GM12878 (cell line): ENCODE results near the gene ARPC1A. TPM values are rescaled to one million over a fixed set of nuclear protein-coding genes. Genes with fewer than 3 reads are reported as not detected.
A peak's percentile ranks its signal among the peaks of the same experiment; 100 is the strongest.

ENCODE experiments used
- BMI1 ChIP-seq: fragments of 450-650 bp; IDR thresholded peaks from 2 replicates; pipeline ENCODE4 v1.6.1; 2016; ENCODE audit warnings: mild to moderate bottlenecking, moderate library complexity, borderline replicate concordance
- CBFB ChIP-seq: IDR thresholded peaks from 2 replicates; pipeline ENCODE4 v1.6.1; 2016; ENCODE audit warnings: antibody characterized with exemption, low read depth
- CBX5 ChIP-seq: sonication (generic); IDR thresholded peaks from 2 replicates; pipeline ENCODE4 v1.6.1; 2016; ENCODE audit warnings: low read depth, moderate library complexity, mild to moderate bottlenecking, inconsistent platforms
- CREB1 ChIP-seq: IDR thresholded peaks from 2 replicates; pipeline ENCODE4 v1.6.1; 2012; ENCODE audit warnings: low read depth, mild to moderate bottlenecking, inconsistent platforms
- ESRRA ChIP-seq: IDR thresholded peaks from 2 replicates; pipeline ENCODE4 v1.6.1; 2012; ENCODE audit warnings: mild to moderate bottlenecking, low read length, improper control_type of control experiment
- JUNB ChIP-seq: IDR thresholded peaks from 2 replicates; pipeline ENCODE4 v1.6.1; 2016; ENCODE audit warnings: antibody characterized with exemption, mild to moderate bottlenecking
- MEF2A ChIP-seq: IDR thresholded peaks from 2 replicates; pipeline ENCODE4 v1.6.1; 2011; ENCODE audit warnings: low read depth, mild to moderate bottlenecking, low read length, moderate library complexity; ENCODE audit not compliant: insufficient read depth
- MEF2B ChIP-seq: fragments of 450-650 bp; IDR thresholded peaks from 2 replicates; pipeline ENCODE4 v1.6.1; 2018; ENCODE audit warnings: mild to moderate bottlenecking, moderate library complexity; ENCODE audit not compliant: partially characterized antibody, poor library complexity, severe bottlenecking
- NFYA ChIP-seq: IDR thresholded peaks from 2 replicates; pipeline ENCODE4 v1.6.1; 2011; ENCODE audit warnings: low read depth, mild to moderate bottlenecking, low read length, improper control_type of control experiment, borderline replicate concordance
- NRF1 ChIP-seq: conservative IDR thresholded peaks from 2 replicates; pipeline ENCODE4 v1.6.1; 2011; ENCODE audit warnings: mild to moderate bottlenecking, low read depth, low read length, improper control_type of control experiment
- POLR2A ChIP-seq: IDR thresholded peaks from 2 replicates; pipeline ENCODE4 v1.6.1; 2011; ENCODE audit warnings: low read depth, mild to moderate bottlenecking, low read length
- RAD51 ChIP-seq: fragments of 450-650 bp; IDR thresholded peaks from 2 replicates; pipeline ENCODE4 v1.6.1; 2016; ENCODE audit warnings: moderate library complexity, mild to moderate bottlenecking, inconsistent platforms
- RUNX3 ChIP-seq: IDR thresholded peaks from 2 replicates; pipeline ENCODE4 v1.6.1; 2012; ENCODE audit warnings: low read length, inconsistent platforms
- SRF ChIP-seq, 2 experiments: IDR thresholded peaks; 2 replicates each; pipeline ENCODE4 v1.6.1; 2011; ENCODE audit warnings: low read depth in 2 of 2, low read length in 2 of 2, mild to moderate bottlenecking in 1 of 2, moderate library complexity in 1 of 2
- SUZ12 ChIP-seq: fragments of 200-600 bp; sonication (generic); IDR thresholded peaks from one replicate; pipeline ENCODE4 v1.6.1; 2018; ENCODE audit warnings: antibody characterized with exemption, mild to moderate bottlenecking; ENCODE audit not compliant: unreplicated experiment
- TCF7 ChIP-seq: IDR thresholded peaks from 2 replicates; pipeline ENCODE4 v1.6.1; 2014; ENCODE audit warnings: antibody characterized with exemption, borderline replicate concordance
- ZNF24 ChIP-seq: fragments of 450-650 bp; IDR thresholded peaks from 2 replicates; pipeline ENCODE4 v1.6.1; 2017; ENCODE audit warnings: antibody characterized with exemption, mild to moderate bottlenecking
- ZSCAN29 ChIP-seq: fragments of 450-650 bp; IDR thresholded peaks from 2 replicates; pipeline ENCODE4 v1.6.1; 2017; ENCODE audit warnings: mild to moderate bottlenecking, moderate library complexity
- polyA plus RNA-seq, 11 experiments: library from polyadenylated mRNA; depleted of rRNA in 4 of 11; unstranded in 6 of 11; stranded (reverse) in 5 of 11; fragments of >200 nt; fragmentation: Nextera tagmentation in 4 of 11; fragmentation: Illumina TruSeq in 1 of 11; extraction: Ambion mirVana in 4 of 11; extraction: Trizol in 1 of 11; gene quantifications; 1 replicate in 1 of 11; 2 replicates in 10 of 11; pipeline versions ENCODE4 v1.2.1 to v1.2.3, GENCODE V29; 2011 to 2016; ENCODE audit warnings: inconsistent platforms in 2 of 11, missing spikeins in 2 of 11, low read depth in 1 of 11
- total RNA-seq, 4 experiments: library from RNA; depleted of rRNA in 3 of 4; stranded (reverse); fragments of >200 nt in 3 of 4; fragmentation: Illumina TruSeq in 1 of 4; extraction: Trizol in 1 of 4; gene quantifications; 2 replicates each; pipeline versions ENCODE4 v1.2.1 to v1.2.3, GENCODE V29; 2013 to 2021
- TF ChIP-seq, protein P1 (sequence below): fragments of 450-650 bp; IDR thresholded peaks from 2 replicates; pipeline ENCODE4 v1.6.1; 2017; ENCODE audit warnings: low read depth, mild to moderate bottlenecking, moderate library complexity
- TF ChIP-seq, protein P2 (sequence below): IDR thresholded peaks from 2 replicates; pipeline ENCODE4 v1.6.1; 2012; ENCODE audit warnings: low read depth, low read length, improper control_type of control experiment
- TF ChIP-seq, protein P3 (sequence below): fragments of 450-650 bp; IDR thresholded peaks from 2 replicates; pipeline ENCODE4 v1.6.1; 2017; ENCODE audit warnings: mild to moderate bottlenecking, low read depth, inconsistent platforms; ENCODE audit not compliant: poor library complexity, severe bottlenecking
- TF ChIP-seq, protein P4 (sequence below): IDR thresholded peaks from 2 replicates; pipeline ENCODE4 v1.6.1; 2012; ENCODE audit warnings: low read depth, low read length, improper control_type of control experiment
- TF ChIP-seq, protein P5 (sequence below): fragments of 450-650 bp; formaldehyde crosslinking; IDR thresholded peaks from 2 replicates; pipeline ENCODE4 v1.5.0; 2022; ENCODE audit warnings: mild to moderate bottlenecking, missing genetic modification characterization

Gene ARPC1A
- total and polyA plus RNA-seq, 10 of the 15 experiments (the other 5 are each of a cell fraction or from before 2014, with no cell fraction given): 42.3 to 152 (median 72.1) TPM

DNA sequence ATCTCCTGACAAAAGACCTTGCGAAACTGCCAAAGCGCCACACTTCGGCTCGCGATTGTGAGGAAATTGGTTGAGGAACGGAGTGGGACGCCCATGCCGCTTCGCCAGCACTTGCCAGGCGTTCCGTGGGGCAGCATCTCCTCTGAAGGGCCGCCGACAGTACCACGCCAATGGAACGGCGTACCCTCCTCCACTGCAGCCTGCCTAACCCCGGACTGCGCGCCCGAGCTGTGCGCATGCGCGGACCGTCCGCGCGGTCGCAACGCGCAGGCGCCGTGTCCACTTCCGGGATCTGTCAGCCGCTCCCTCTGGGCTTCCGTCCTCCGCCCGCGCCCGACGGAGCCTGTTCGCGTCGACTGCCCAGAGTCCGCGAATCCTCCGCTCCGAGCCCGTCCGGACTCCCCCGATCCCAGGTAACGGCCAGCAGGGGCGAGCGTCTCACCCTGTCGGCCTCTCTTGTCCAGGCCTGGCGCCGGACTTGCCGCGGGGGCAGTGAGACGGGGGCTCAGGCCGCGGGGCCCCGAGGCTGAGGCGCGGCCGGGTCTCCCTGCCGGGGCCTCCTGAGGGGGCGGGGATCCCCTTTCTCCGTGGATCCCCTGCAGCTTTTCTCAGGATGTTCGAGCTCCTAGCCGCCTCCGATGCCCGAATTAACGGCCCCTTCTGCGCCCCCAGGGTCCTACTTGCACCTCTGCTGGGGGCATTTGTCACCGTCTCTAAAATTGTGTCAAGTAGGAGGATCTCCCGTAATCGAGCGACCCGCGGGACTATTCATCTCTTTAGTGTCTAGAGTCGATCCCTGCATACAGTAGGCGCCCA is at the start of gene ARPC1A (continued):
- TF ChIP-seq, protein P1, sequence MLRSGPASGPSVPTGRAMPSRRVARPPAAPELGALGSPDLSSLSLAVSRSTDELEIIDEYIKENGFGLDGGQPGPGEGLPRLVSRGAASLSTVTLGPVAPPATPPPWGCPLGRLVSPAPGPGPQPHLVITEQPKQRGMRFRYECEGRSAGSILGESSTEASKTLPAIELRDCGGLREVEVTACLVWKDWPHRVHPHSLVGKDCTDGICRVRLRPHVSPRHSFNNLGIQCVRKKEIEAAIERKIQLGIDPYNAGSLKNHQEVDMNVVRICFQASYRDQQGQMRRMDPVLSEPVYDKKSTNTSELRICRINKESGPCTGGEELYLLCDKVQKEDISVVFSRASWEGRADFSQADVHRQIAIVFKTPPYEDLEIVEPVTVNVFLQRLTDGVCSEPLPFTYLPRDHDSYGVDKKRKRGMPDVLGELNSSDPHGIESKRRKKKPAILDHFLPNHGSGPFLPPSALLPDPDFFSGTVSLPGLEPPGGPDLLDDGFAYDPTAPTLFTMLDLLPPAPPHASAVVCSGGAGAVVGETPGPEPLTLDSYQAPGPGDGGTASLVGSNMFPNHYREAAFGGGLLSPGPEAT: peak; percentile 51; the same call in 1 of the 2 replicates
- no peak for TF ChIP-seq NFYA
- no peak for TF ChIP-seq MEF2A
- TF ChIP-seq POLR2A: peak; percentile 99
- no peak for TF ChIP-seq CBX5
- TF ChIP-seq RAD51: no peak
- TF ChIP-seq ZNF24: no peak
- TF ChIP-seq, protein P2, sequence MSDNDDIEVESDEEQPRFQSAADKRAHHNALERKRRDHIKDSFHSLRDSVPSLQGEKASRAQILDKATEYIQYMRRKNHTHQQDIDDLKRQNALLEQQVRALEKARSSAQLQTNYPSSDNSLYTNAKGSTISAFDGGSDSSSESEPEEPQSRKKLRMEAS: no peak
- TF ChIP-seq, protein P3, sequence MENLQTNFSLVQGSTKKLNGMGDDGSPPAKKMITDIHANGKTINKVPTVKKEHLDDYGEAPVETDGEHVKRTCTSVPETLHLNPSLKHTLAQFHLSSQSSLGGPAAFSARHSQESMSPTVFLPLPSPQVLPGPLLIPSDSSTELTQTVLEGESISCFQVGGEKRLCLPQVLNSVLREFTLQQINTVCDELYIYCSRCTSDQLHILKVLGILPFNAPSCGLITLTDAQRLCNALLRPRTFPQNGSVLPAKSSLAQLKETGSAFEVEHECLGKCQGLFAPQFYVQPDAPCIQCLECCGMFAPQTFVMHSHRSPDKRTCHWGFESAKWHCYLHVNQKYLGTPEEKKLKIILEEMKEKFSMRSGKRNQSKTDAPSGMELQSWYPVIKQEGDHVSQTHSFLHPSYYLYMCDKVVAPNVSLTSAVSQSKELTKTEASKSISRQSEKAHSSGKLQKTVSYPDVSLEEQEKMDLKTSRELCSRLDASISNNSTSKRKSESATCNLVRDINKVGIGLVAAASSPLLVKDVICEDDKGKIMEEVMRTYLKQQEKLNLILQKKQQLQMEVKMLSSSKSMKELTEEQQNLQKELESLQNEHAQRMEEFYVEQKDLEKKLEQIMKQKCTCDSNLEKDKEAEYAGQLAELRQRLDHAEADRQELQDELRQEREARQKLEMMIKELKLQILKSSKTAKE: no peak
- TF ChIP-seq SRF (IDR thresholded peaks at IDR 0.05; ENCODE audit: low read depth in 2 of 2, low read length in 2 of 2): no peak
- TF ChIP-seq CREB1: peak; percentile 69; the same call in 1 of the 2 replicates
- peak; percentile 26 for TF ChIP-seq MEF2B
- no peak for TF ChIP-seq ESRRA
- TF ChIP-seq RUNX3: peak; percentile 5; the same call in 1 of the 2 replicates
- TF ChIP-seq, protein P4, sequence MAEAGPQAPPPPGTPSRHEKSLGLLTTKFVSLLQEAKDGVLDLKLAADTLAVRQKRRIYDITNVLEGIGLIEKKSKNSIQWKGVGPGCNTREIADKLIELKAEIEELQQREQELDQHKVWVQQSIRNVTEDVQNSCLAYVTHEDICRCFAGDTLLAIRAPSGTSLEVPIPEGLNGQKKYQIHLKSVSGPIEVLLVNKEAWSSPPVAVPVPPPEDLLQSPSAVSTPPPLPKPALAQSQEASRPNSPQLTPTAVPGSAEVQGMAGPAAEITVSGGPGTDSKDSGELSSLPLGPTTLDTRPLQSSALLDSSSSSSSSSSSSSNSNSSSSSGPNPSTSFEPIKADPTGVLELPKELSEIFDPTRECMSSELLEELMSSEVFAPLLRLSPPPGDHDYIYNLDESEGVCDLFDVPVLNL: no peak
- TF ChIP-seq CBFB: no peak
- no peak for TF ChIP-seq ZSCAN29
- TF ChIP-seq, protein P5, sequence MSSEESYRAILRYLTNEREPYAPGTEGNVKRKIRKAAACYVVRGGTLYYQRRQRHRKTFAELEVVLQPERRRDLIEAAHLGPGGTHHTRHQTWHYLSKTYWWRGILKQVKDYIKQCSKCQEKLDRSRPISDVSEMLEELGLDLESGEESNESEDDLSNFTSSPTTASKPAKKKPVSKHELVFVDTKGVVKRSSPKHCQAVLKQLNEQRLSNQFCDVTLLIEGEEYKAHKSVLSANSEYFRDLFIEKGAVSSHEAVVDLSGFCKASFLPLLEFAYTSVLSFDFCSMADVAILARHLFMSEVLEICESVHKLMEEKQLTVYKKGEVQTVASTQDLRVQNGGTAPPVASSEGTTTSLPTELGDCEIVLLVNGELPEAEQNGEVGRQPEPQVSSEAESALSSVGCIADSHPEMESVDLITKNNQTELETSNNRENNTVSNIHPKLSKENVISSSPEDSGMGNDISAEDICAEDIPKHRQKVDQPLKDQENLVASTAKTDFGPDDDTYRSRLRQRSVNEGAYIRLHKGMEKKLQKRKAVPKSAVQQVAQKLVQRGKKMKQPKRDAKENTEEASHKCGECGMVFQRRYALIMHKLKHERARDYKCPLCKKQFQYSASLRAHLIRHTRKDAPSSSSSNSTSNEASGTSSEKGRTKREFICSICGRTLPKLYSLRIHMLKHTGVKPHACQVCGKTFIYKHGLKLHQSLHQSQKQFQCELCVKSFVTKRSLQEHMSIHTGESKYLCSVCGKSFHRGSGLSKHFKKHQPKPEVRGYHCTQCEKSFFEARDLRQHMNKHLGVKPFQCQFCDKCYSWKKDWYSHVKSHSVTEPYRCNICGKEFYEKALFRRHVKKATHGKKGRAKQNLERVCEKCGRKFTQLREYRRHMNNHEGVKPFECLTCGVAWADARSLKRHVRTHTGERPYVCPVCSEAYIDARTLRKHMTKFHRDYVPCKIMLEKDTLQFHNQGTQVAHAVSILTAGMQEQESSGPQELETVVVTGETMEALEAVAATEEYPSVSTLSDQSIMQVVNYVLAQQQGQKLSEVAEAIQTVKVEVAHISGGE (CRISPR knock-in tag): no peak
- TF ChIP-seq BMI1: no peak
- TF ChIP-seq JUNB: no peak
- no peak for TF ChIP-seq SUZ12
- TF ChIP-seq NRF1: peak; percentile 89
- TF ChIP-seq TCF7: no peak
